Stimulated activated CD8-positive, alpha-beta memory T cell treated with anti-CD3 and anti-CD28 coated beads, Interleukin-7, amount 100 ng/mL, for 48 hours (primary cell): ENCODE results near the gene THADA.

Source experiments
- DNase-seq, 2 donors: peaks; one replicate each; pipeline ENCODE4 v3.0.0-alpha.2; 2020; ENCODE audit warnings: low read depth in 1 of 2; ENCODE audit errors: extremely low read depth in 1 of 2

The THADA gene

DNA sequence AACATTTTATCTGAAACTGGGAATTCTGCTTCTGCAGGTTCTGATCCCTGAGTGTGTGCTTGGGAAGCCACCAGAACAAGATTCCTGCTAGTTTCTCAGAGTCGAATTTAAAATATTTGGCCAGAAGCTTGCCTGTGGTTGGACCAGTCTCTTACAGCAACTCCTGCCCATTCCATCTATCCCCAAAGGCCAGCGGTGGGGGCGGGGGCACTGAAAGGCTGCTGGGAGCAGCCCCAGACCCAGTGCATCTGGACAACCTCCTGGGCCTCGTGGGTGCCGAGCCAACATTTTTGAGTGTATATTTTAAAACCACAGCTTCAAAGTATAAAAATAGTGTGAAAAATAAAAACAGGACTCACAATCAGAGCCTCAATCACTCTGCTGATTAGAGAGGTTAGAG lies 330.8 kb downstream of the THADA start:
- DNase-seq: no peak

- no peak for DNase-seq
Measured at GRCh38 chr2:43262951-43263350, 332.9 kb downstream of the THADA start.

DNA sequence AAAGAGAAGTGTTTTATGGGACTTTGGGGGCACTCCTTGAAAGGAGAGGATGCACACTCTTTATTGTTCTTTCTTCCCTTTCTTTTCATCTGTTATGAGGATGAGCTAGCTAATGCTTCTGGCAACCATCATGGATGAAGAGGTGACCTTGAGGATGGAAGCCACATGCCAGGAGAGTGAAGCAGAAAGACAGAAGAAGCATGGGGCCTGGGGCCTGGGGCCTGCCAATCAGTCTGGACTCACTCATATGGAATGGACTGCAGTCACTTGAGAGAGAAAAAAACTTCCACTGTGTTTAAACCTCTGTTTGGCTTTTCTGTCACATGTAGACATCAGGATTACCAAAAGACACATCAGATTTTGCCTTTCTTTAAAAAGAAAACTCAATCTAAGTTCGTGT lies 333.6 kb downstream of the THADA start:
- DNase-seq: no peak

GRCh38 chr2:43259512-43259911 lies 336.3 kb downstream of the THADA start:
- no peak for DNase-seq

- no peak for DNase-seq
Measured at GRCh38 chr2:43258547-43259156, 337.2 kb downstream of the THADA start.

DNA sequence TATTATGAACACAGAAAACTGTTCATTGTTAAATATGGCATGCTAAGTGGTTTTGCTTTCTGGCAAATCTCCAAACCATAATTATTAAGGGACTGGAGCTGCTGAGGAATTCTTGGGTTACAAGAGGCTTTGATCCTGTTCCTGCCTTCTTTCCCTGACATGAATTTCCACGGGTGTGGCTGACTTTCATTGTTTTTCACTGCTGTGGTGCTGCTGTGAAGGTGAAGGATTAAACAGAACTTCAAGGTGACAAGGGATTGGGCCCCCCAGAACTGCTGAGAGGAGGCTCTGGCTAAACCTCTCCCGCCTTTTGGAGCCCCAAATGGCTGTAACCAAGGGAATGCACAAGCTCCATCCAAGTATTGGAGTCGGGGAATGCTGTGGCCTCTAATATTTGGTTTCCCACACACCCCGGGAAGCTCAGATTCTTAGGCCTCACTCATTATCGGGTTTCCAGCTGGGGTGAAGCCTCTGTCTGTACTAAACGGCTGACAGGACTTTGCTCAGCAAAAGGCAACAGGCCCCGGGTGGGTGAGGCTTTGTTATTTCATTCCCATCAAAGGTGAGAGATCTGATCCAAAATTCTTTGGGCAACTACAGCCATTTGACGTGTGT lies 340.4 kb downstream of the THADA start:
- DNase-seq: no peak

- DNase-seq: no peak
Measured at GRCh38 chr2:43254331-43254730, 341.5 kb downstream of the THADA start.

- DNase-seq: no peak
Measured at GRCh38 chr2:43251171-43251731, 344.6 kb downstream of the THADA start.

DNA sequence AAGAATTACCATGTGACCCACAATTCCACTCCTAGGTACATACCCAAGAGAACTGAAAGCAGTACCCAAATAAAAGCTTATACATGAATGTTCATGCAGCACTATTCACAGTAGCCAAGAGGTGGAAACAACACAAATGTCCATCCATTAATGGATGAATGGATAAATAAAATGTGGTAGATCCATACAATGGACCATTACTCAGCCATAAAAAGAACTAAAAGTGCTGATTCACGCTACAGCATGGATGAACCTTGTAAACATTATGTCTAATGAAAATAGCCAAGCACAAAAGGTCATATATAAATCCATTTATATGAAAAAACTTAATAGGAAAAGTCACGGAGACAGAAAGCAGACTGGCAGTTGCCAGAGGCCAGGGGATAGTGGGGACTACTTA lies 345.8 kb downstream of the THADA start:
- DNase-seq: no peak

DNA sequence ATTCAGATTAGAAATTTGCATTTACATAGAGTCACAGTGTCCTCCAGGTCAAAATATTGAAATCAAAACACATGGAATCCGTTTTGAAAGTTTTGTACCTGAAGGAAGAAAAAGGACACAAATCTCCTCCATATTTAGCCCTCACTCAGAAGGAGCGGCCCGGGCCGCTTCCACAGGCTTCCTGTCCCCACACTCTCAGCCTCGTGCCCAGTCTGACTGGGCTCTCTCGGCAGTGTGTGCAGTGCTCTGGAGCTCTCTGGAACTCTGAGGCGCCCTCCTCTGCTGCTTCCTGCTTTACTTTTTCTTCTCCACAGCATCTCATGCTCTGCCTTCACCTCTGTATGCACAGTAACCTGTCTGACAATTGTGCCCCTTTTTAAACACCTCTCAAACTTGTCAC lies 347.2 kb downstream of the THADA start:
- DNase-seq: no peak

- DNase-seq: no peak
Measured at GRCh38 chr2:43246641-43247040, 349.2 kb downstream of the THADA start.

- no peak for DNase-seq
Measured at GRCh38 chr2:43241558-43241957, 354.3 kb downstream of the THADA start.

DNA sequence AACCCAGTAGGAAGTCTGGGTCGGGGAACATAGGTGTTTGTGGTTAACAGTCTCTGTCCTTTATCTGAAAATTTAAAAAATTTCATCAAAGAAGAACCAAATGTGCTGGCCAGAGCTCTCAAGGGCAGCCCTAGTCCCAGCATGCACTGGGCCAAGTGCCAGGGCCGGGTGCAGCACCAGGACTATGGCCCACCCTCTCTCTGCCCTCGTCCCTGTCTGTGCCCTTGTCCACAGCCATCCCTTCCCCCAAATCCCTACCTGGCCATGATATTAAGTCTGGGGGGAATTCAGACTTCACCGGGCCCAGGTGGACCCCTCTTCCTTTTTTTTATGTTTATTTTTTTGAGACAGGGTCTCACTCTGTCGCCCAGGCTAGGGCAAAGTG lies 355.1 kb downstream of the THADA start:
- DNase-seq: no peak

GRCh38 chr2:43239981-43240765 lies 355.7 kb downstream of the THADA start:
- DNase-seq: no peak

DNA sequence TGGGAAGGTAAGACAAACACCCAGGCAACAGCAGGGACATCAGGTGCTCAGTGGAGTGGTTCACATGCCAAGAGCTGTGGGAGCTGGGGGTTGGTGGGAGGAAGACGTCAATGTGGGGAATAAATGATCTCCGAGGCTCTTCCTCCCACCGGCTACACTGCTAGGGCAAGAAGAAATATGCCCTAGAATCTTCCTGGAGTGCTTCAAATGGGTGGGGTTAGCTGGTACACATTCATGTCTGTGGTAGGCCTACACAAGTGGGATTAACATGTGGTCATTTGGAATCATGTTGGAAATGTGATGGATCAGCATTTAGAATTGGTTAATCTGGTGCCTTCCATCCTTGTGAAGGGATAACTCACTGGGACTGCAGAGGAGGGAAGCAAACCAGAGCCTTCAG lies 357.0 kb downstream of the THADA start:
- no peak for DNase-seq

- DNase-seq: no peak
Measured at GRCh38 chr2:43238176-43238575, 357.7 kb downstream of the THADA start.

DNA sequence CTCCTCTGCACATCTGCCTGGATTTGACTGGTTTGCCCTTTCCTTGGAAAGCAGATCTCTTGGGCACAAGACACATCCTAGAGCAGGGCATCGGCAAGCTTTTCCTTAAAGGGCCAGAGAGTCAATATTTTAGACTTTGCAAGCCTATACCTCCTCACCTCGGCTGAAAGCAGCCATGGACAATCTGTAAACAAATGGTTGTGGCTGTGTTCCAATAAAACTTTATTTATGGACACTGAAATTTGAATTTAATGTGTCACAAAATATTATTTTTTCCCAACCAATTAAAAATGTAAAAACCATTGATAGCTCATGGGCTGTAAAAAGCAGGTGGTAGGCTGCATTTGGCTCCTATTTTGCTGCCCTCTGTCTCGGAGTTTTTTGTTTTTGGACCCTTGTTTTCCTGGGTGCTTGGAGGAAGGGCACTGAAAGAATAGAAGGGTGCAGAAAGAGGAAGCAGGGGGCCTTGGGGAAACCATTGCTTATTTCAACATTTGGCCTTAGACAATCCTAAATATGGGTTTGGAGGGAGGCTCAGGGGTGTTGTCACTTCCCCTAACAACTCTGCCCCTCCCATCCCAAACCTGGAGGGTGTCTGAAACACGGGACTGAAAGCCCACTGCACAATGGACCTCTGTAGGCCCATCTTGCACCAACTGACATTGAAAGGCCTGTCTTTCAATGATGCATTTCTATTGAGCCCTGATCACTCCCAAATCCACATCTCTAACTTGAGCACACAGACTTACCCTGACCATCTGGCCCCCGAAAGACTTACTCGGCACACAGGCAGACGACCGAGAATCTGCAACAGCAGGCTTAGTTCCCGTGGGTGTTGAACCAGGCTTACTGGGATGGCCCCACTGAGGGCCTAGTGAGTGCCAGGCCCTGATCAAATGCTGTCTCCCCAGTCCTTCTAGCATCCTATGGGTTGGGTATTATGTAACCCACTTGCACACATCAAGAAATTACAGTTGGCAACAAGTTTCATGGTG lies 362.3 kb downstream of the THADA start:
- DNase-seq: no peak

- no peak for DNase-seq
Measured at GRCh38 chr2:43230951-43231827, 364.6 kb downstream of the THADA start.

DNA sequence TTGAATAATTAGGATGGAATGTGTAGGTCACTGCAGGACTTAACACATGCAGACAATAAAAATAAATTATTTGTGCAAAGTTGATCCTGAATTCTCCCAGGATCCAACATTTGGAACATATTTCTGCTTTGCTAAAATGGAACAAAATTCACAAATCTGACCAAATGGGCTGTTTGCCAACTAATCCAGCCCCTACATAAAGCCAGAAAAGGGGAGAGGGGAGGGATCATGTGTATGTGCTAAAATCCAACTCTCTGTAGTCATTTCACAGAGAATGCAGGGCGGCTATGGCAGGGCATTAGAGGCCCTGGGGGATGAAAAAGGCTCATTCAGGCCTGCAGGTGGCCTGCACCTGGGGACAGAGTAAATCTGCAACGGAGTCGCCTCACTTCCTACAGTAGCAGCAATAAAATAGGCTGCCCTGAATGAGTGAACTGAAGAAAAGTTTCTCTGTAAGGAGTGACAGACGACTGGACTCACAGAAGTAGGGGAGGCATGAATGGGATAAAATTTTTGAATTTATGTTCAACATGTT lies 365.4 kb downstream of the THADA start:
- DNase-seq: no peak
